HG03439 (cell line): ENCODE data around the gene RBL2.

Experiments used
- ATAC-seq: cut with Tn5 transposase; IDR thresholded peaks from one replicate; pipeline ENCODE4 v1.9.1; 2021; ENCODE audit warnings: mild to moderate bottlenecking, moderate library complexity; ENCODE audit not compliant: unreplicated experiment

RBL2 gene

GRCh38 chr16:53446090-53446489 is 11.8 kb downstream of the RBL2 start:
- no peak for ATAC-seq

GRCh38 chr16:53449816-53450517 is 15.7 kb downstream of the RBL2 start:
- no peak for ATAC-seq

GRCh38 chr16:53453928-53454327 is 19.7 kb downstream of the RBL2 start:
- no peak for ATAC-seq

- no peak for ATAC-seq
Observed at GRCh38 chr16:53456625-53457024, 22.4 kb downstream of the RBL2 start.

GRCh38 chr16:53457670-53458069 is 23.4 kb downstream of the RBL2 start:
- peak; percentile 100 for ATAC-seq

GRCh38 chr16:53458635-53459034 is 24.4 kb downstream of the RBL2 start:
- ATAC-seq: no peak

GRCh38 chr16:53465606-53466280 is 31.5 kb downstream of the RBL2 start:
- no peak for ATAC-seq

GRCh38 chr16:53476867-53477266 is 42.6 kb downstream of the RBL2 start:
- no peak for ATAC-seq

- ATAC-seq: no peak
Observed at GRCh38 chr16:53478965-53479364, 44.7 kb downstream of the RBL2 start.

- ATAC-seq: no peak
Observed at GRCh38 chr16:53480394-53480793, 46.1 kb downstream of the RBL2 start.

GRCh38 chr16:53482123-53482522 is 47.9 kb downstream of the RBL2 start:
- ATAC-seq: no peak

- no peak for ATAC-seq
Observed at GRCh38 chr16:53484542-53484941, 50.3 kb downstream of the RBL2 start.

- no peak for ATAC-seq
Observed at GRCh38 chr16:53486230-53486629, 52.0 kb downstream of the RBL2 start.

GRCh38 chr16:53489755-53490154 is 55.5 kb downstream of the RBL2 start:
- ATAC-seq: no peak

GRCh38 chr16:53492503-53492902 is 58.2 kb downstream of the RBL2 start:
- ATAC-seq: no peak

GRCh38 chr16:53494636-53495035 is 60.4 kb downstream of the RBL2 start:
- no peak for ATAC-seq

GRCh38 chr16:53495325-53495724 is 61.1 kb downstream of the RBL2 start:
- ATAC-seq: no peak

- ATAC-seq: no peak
Observed at GRCh38 chr16:53498984-53499383, 64.7 kb downstream of the RBL2 start.

GRCh38 chr16:53501216-53501859 is 67.1 kb downstream of the RBL2 start:
- ATAC-seq: no peak

GRCh38 chr16:53502331-53503269 is 68.3 kb downstream of the RBL2 start, which contains the start of gene AKTIP:
Gene AKTIP (minus strand): TSS chr16:53503209. CDS start chr16:53500259, 2,950 bp downstream.
- peak; percentile 30 for ATAC-seq
